ENCODE data around the gene PLCB3. TPM values are rescaled to one million over a fixed set of nuclear protein-coding genes. Genes with fewer than 3 reads are reported as not detected.

The PLCB3 gene
- 10 to 100 TPM; 30.5 to 38.4 (median 37.4) TPM for total RNA-seq

- no peak for DNase-seq (ENCODE audit: low spot score in 2 of 2)
- peak within 1 kb of the TSS; percentile 55 for H3K4me3 ChIP-seq (ENCODE audit: low read depth, poor library complexity, severe bottlenecking)
- intact Hi-C loops (cut with DNase I; ENCODE audit: low total_unique reads): no loop called here
- no peak for TF ChIP-seq POLR2A (IDR thresholded peaks at IDR 0.05)
- peak in 1 of 3 donors; percentile 28 for TF ChIP-seq CTCF (IDR thresholded peaks at IDR 0.05)
- WGBS, 2 donors: 0 to 1% methylated on average over 20 to 57 of the region's 75 CpGs
Observed at GRCh38 chr11:64251016-64251752, at the start of gene PLCB3. PLCB3 (plus strand) TSS chr11:64251530; CDS start chr11:64251650, 120 bp downstream.

GRCh38 chr11:64201543-64201942, 49.8 kb upstream of the PLCB3 start:
- H3K4me3 ChIP-seq (ENCODE audit: low read depth, poor library complexity, severe bottlenecking): no peak overlapping the region
- TF ChIP-seq POLR2A (IDR thresholded peaks at IDR 0.05) (no peak), CTCF (IDR thresholded peaks at IDR 0.05) (no peak)
- DNase-seq (ENCODE audit: low spot score in 2 of 2): no peak
- intact Hi-C loops (cut with DNase I; ENCODE audit: low total_unique reads): no loop called here
- 77 to 81% methylated on average over 3 of the region's 3 CpGs for WGBS, 2 donors

- intact Hi-C loops (cut with DNase I; ENCODE audit: low total_unique reads): no loop called here
- TF ChIP-seq POLR2A (IDR thresholded peaks at IDR 0.05) (no peak), CTCF (IDR thresholded peaks at IDR 0.05) (no peak)
- whole genome bisulfite sequencing, 2 donors: 94% methylated on average over 9 of the region's 9 CpGs
- H3K4me3 ChIP-seq (ENCODE audit: low read depth, poor library complexity, severe bottlenecking): no peak overlapping the region
- no peak for DNase-seq (ENCODE audit: low spot score in 2 of 2)
Observed at GRCh38 chr11:64202992-64203391, 48.3 kb upstream of the PLCB3 start.

GRCh38 chr11:64203421-64204079, 47.8 kb upstream of the PLCB3 start:
- no peak for TF ChIP-seq CTCF (IDR thresholded peaks at IDR 0.05)
- no peak for TF ChIP-seq POLR2A (IDR thresholded peaks at IDR 0.05)
- intact Hi-C loops (cut with DNase I; ENCODE audit: low total_unique reads): no loop called here

GRCh38 chr11:64204080-64204440, 47.3 kb upstream of the PLCB3 start:
- 71 to 75% methylated on average over 16 of the region's 16 CpGs for WGBS, 2 donors
- DNase-seq (ENCODE audit: low spot score in 2 of 2): no peak
- intact Hi-C loops (cut with DNase I; ENCODE audit: low total_unique reads): no loop called here
- H3K4me3 ChIP-seq (ENCODE audit: low read depth, poor library complexity, severe bottlenecking): no peak overlapping the region
- TF ChIP-seq CTCF (IDR thresholded peaks at IDR 0.05) (no peak), POLR2A (IDR thresholded peaks at IDR 0.05) (no peak)

More at GRCh38 chr11:64203421-64204079, 47.8 kb upstream of the PLCB3 start:
- no peak for DNase-seq (ENCODE audit: low spot score in 2 of 2)
- WGBS, 2 donors: 90 to 92% methylated on average over 27 of the region's 27 CpGs
- H3K4me3 ChIP-seq (ENCODE audit: low read depth, poor library complexity, severe bottlenecking): no peak overlapping the region
